HG03039 (cell line): ENCODE measurements around the gene PUSL1.

Source experiments
- ATAC-seq: cut with Tn5 transposase; IDR thresholded peaks from one replicate; pipeline ENCODE4 v1.9.1; 2021; ENCODE audit warnings: mild to moderate bottlenecking, moderate library complexity; ENCODE audit not compliant: unreplicated experiment

The PUSL1 gene

GRCh38 chr1:1293263-1294249, 14.8 kb upstream of the PUSL1 start:
- no peak for ATAC-seq

GRCh38 chr1:1294250-1294890, 14.0 kb upstream of the PUSL1 start:
- no peak for ATAC-seq

- no peak for ATAC-seq
These were observed 13.1 kb upstream of the PUSL1 start for GRCh38 chr1:1295154-1295923.

- no peak for ATAC-seq
These were observed 12.0 kb upstream of the PUSL1 start for GRCh38 chr1:1296070-1297061.

- no peak for ATAC-seq
These were observed 10.5 kb upstream of the PUSL1 start for GRCh38 chr1:1297802-1298424.

- ATAC-seq, result no peak
These were observed 9.3 kb upstream of the PUSL1 start for GRCh38 chr1:1298861-1299685.

- no peak for ATAC-seq
These were observed 8.6 kb upstream of the PUSL1 start for GRCh38 chr1:1299686-1300351.

GRCh38 chr1:1300352-1300739, 8.1 kb upstream of the PUSL1 start:
- no peak for ATAC-seq

GRCh38 chr1:1302006-1302430, 6.4 kb upstream of the PUSL1 start:
- no peak for ATAC-seq

GRCh38 chr1:1302951-1303509, 5.4 kb upstream of the PUSL1 start:
- no peak for ATAC-seq

- no peak for ATAC-seq
These were observed 4.7 kb upstream of the PUSL1 start for GRCh38 chr1:1303736-1304135.

GRCh38 chr1:1304331-1305299, 3.8 kb upstream of the PUSL1 start:
- no peak for ATAC-seq

GRCh38 chr1:1305300-1306069, 2.9 kb upstream of the PUSL1 start:
- no peak for ATAC-seq

- no peak for ATAC-seq
These were observed 2.2 kb upstream of the PUSL1 start for GRCh38 chr1:1306070-1306660.

- ATAC-seq, result no peak
These were observed 1.6 kb upstream of the PUSL1 start for GRCh38 chr1:1306661-1307260.
